Progenitor cell of endocrine pancreas (in vitro differentiated cells): ENCODE measurements around the gene GALNT5. TPM values are rescaled to one million over a fixed set of nuclear protein-coding genes. Genes with fewer than 3 reads are reported as not detected.
"Not testable (repeated sequence)": the region's sequence is repeated elsewhere in the genome, so short reads cannot be mapped to it uniquely, and the experiment has no call there.

Experiments used
- DNase-seq: peaks from one replicate; pipeline ENCODE4 v3.0.0; 2021; ENCODE audit warnings: low spot score; ENCODE audit not compliant: unreplicated experiment
- H3K27ac Mint-ChIP-seq: 2 replicates; pipeline ENCODE4 v1.8.0; 2021; ENCODE audit warnings: mild to moderate bottlenecking, moderate library complexity, mixed read lengths
- H3K27me3 Mint-ChIP-seq: 2 replicates; pipeline ENCODE4 v1.8.0; 2021; ENCODE audit warnings: mixed read lengths
- H3K36me3 Mint-ChIP-seq: 2 replicates; pipeline ENCODE4 v1.8.0; 2022; ENCODE audit warnings: mixed read lengths; ENCODE audit not compliant: insufficient read depth
- H3K4me1 Mint-ChIP-seq: 2 replicates; pipeline ENCODE4 v1.8.0; 2021; ENCODE audit warnings: low read depth, mixed read lengths
- H3K4me3 Mint-ChIP-seq: 2 replicates; pipeline ENCODE4 v1.8.0; 2021; ENCODE audit warnings: low read depth, mild to moderate bottlenecking, moderate library complexity, mixed read lengths
- H3K9me3 Mint-ChIP-seq: 2 replicates; pipeline ENCODE4 v1.8.0; 2021; ENCODE audit warnings: low read depth, mixed read lengths
- CTCF ChIP-seq: fragments of 200-600 bp; sonication (generic); IDR thresholded peaks from one replicate; pipeline ENCODE4 v1.5.0; 2021; ENCODE audit warnings: antibody characterized with exemption, mild to moderate bottlenecking; ENCODE audit not compliant: unreplicated experiment
- total RNA-seq: library from RNA; stranded (reverse); gene quantifications from 2 replicates; pipeline ENCODE4 v1.2.1, GENCODE V29; 2021

The GALNT5 gene
- total RNA-seq, 1 donor from 2014 or later: 0.60 TPM

- TF ChIP-seq CTCF: no peak
- H3K27ac Mint-ChIP-seq: no peak overlapping the region
- H3K36me3 Mint-ChIP-seq: peaks cover 2% of the 10 kb centered on the region
- H3K27me3 Mint-ChIP-seq: peaks cover 3% of the 10 kb centered on the region
- H3K4me1 Mint-ChIP-seq: no peaks in the 10 kb centered on the region
- DNase-seq: no peak
- H3K4me3 Mint-ChIP-seq: no peak overlapping the region
- peaks cover 30% of the 10 kb centered on the region for H3K9me3 Mint-ChIP-seq
Observed at GRCh38 chr2:157339965-157340655, 82.6 kb downstream of the GALNT5 start.

GRCh38 chr2:157341381-157341780 lies 83.9 kb downstream of the GALNT5 start:
- DNase-seq, H3K36me3 Mint-ChIP-seq, H3K27me3 Mint-ChIP-seq, H3K4me1 Mint-ChIP-seq, H3K27ac Mint-ChIP-seq, H3K4me3 Mint-ChIP-seq: not testable (repeated sequence)
- peaks cover 35% of the 10 kb centered on the region for H3K9me3 Mint-ChIP-seq

GRCh38 chr2:157345647-157346389 lies 88.3 kb downstream of the GALNT5 start:
- H3K27ac Mint-ChIP-seq: no peak overlapping the region
- no peaks in the 10 kb centered on the region for H3K27me3 Mint-ChIP-seq
- no peak for DNase-seq
- TF ChIP-seq CTCF: no peak
- peaks cover 2% of the 10 kb centered on the region for H3K36me3 Mint-ChIP-seq
- no peaks in the 10 kb centered on the region for H3K4me1 Mint-ChIP-seq
- peaks cover 35% of the 10 kb centered on the region for H3K9me3 Mint-ChIP-seq
- H3K4me3 Mint-ChIP-seq: no peak overlapping the region

GRCh38 chr2:157348291-157348921 lies 90.9 kb downstream of the GALNT5 start:
- H3K9me3 Mint-ChIP-seq: peaks cover 20% of the 10 kb centered on the region
- no peaks in the 10 kb centered on the region for H3K4me1 Mint-ChIP-seq
- H3K4me3 Mint-ChIP-seq: no peak overlapping the region
- H3K36me3 Mint-ChIP-seq: no peaks in the 10 kb centered on the region
- TF ChIP-seq CTCF: no peak
- no peak overlapping the region for H3K27ac Mint-ChIP-seq
- no peaks in the 10 kb centered on the region for H3K27me3 Mint-ChIP-seq
- DNase-seq: no peak

- Mint-ChIP-seq H3K4me1 (no peaks in the 10 kb centered on the region), H3K27me3 (no peaks in the 10 kb centered on the region), H3K9me3 (peaks cover 5% of the 10 kb centered on the region), H3K4me3 (no peak overlapping the region), H3K27ac (no peak overlapping the region), H3K36me3 (no peaks in the 10 kb centered on the region)
- DNase-seq: no peak
- TF ChIP-seq CTCF: no peak
Observed at GRCh38 chr2:157349949-157350515, 92.5 kb downstream of the GALNT5 start.
